Keratinocyte (primary cell): Measurements from ENCODE around the gene KIAA0930.

ENCODE experiments used
- EZH2 ChIP-seq: IDR thresholded peaks from one replicate; pipeline ENCODE4 v1.6.1; 2012; ENCODE audit warnings: inconsistent platforms, mild to moderate bottlenecking, low read length, moderate library complexity
- TF ChIP-seq, protein P1 (sequence below), 3 experiments: IDR thresholded peaks in 1 of 3; conservative IDR thresholded peaks in 1 of 3; optimal IDR thresholded peaks in 1 of 3; 2 replicates in 2 of 3; 3 replicates in 1 of 3; pipeline versions ENCODE3 to v1.5.1; 2011; ENCODE audit warnings: low read length in 3 of 3, mild to moderate bottlenecking in 3 of 3, moderate library complexity in 2 of 3, control low read depth in 1 of 3, inconsistent platforms in 1 of 3; ENCODE audit not compliant: insufficient read depth in 2 of 3; ENCODE audit errors: extremely low read depth in 1 of 3

DNA sequence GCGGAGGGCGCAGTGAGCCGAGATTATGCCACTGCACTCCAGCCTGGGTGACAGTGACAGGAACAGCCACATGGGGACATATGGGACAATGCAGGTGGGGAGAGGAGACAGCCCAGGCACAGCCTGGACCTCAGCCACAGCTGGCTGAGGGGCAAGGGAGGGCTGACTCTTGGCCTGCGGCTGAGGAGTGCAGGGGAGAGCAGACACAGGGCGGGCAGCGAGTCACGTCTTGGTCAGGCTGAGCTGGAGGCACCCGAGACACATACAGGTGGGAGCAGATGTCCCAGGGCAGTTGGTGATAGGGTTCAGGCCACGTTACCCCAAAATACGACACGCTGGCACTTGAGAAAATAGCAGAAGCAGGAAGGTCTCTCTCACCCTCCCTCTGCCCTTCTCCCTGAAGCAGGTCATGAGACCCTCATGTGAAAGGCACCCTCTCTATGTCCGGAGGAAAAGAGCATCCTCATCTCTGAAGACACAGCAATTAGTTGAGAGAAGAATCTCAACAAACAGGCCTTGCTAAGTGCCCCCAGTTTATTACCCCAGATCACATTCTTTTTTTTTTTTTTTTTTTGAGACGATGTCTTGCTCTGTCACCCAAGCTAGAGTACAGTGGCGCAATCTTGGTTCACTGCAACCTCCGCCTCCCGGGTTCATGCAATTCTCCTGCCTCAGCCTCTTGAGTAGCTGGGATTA lies 10.5 kb downstream of the KIAA0930 start:
- TF ChIP-seq, protein P1, sequence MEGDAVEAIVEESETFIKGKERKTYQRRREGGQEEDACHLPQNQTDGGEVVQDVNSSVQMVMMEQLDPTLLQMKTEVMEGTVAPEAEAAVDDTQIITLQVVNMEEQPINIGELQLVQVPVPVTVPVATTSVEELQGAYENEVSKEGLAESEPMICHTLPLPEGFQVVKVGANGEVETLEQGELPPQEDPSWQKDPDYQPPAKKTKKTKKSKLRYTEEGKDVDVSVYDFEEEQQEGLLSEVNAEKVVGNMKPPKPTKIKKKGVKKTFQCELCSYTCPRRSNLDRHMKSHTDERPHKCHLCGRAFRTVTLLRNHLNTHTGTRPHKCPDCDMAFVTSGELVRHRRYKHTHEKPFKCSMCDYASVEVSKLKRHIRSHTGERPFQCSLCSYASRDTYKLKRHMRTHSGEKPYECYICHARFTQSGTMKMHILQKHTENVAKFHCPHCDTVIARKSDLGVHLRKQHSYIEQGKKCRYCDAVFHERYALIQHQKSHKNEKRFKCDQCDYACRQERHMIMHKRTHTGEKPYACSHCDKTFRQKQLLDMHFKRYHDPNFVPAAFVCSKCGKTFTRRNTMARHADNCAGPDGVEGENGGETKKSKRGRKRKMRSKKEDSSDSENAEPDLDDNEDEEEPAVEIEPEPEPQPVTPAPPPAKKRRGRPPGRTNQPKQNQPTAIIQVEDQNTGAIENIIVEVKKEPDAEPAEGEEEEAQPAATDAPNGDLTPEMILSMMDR (optimal IDR thresholded peaks at IDR 0.05 in 1 of 3, IDR thresholded peaks at IDR 0.05 in 1 of 3, conservative IDR thresholded peaks at IDR 0.05 in 1 of 3; ENCODE audit: extremely low read depth in 1 of 3, insufficient read depth in 2 of 3, low read length in 3 of 3): no peak
- no peak for TF ChIP-seq EZH2
